Measurements from ENCODE around the gene RCL1. TPM values are rescaled to one million over a fixed set of nuclear protein-coding genes. Genes with fewer than 3 reads are reported as not detected.
A peak's percentile ranks its signal among the peaks of the same experiment; 100 is the strongest.

RCL1 gene
- polyA plus RNA-seq, 3 donors: 17.2 to 22.1 (median 17.9) TPM

DNA sequence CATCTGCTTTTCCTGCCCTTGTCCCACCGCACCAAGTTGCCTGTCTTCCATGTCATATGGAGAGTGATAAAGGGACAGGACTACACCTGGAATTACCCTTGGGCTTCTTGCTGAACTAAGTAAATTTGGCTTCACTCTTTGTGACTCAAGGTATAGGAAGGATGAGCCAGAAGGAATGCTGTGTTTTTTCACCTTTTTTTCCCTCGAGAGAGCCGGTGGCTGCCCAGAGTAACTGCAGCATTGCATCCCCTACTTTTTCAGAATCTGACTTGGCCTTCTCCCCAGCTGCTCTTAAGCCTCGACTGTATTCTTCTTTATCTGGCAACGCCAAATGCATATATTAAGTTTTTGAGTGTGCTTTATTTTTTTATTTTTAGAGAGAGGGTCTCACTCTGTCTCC, 38.4 kb downstream of the RCL1 start:
- DNase-seq (ENCODE audit: extremely low read depth in 1 of 11, low read depth in 9 of 11, low spot score in 4 of 11): no peak

DNA sequence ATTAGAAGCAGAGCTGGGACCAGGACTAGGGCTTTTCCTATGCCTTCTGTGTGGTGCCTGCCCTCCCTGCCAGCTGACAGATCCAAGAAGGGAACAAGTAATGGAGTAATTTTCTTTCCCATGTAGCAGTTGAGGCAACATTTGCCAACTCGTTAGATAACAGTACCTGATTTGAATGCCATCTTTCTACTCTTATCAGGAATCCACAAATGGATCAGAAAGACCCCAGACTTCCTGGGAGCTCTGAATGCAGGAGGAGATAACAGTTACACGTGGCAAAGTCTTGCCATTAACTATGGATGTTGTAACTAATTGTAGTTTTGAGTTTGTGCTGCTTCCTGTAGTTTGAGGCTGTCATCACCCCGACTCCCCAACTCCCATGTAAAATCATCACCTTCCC, 39.2 kb downstream of the RCL1 start:
- DNase-seq (ENCODE audit: extremely low read depth in 1 of 11, low read depth in 9 of 11, low spot score in 4 of 11): no peak

DNA sequence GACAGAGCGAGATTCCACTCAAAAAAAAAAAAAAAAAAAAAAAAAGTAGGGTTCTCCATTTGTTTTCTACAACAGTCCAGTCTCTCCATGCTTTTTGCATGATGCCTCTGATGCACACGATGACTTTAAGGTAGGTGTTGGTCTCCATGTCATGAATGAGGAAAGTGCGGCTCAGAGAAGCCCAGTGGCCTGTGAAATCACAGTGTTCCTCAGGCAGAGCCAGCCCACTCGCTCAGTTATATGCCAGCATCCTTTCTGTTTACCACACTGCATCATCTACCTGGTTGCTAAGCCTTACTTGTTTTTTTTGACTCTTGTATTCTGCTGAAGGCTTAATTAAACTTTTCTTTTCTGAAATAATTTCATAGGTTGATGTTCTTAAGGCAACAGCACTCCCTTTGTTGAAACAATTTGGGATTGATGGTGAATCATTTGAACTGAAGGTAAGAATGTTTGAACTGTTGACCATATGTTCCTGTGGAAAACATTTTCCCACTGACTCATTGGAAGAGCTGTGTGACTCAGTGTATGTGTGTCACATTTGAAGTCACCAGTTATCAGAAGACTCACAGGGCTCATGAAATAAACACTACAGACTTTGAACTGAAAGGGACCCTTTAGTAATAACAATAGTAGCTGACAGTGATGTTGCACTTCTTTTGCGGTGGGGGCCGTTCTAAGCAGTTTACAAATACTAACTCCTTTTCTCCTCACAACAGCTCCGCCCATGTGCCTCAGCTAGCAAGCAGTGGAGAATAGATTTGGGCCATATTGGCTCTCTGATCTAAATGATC, 40.2 kb downstream of the RCL1 start:
- no peak for DNase-seq (ENCODE audit: extremely low read depth in 1 of 11, low read depth in 9 of 11, low spot score in 4 of 11)

DNA sequence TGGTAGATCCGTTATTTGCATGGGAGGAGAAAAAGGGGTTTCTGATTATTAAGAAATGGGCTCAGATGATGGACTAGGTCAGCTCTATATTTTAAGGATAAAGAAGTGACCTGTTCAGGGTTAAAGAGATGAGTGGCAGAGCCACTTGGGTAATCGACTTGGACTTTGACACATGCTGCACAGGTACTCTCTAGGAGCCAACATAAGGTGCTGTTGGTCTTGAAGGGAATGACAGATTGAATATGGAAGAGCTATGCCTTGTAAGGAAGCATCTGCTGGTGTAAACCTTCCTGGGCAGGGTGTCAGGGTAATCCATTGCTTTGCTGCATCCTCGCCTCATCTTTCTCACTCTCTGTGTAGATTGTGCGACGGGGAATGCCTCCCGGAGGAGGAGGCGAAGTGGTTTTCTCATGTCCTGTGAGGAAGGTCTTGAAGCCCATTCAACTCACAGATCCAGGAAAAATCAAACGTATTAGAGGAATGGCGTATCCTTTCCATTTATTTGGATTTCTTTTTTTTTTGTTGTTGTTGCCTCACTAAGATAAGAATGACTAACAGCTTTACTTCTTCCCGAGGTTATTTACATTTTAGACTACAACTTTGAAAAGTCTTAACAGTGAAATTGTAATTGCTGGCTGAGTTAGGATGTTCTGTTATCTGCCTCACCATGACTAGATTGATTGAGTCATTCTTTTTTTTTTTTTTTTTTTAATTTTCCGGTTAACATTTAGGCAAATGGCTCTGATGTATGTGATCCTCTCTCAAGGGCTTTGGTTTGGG, 41.2 kb downstream of the RCL1 start:
- no peak for DNase-seq (ENCODE audit: extremely low read depth in 1 of 11, low read depth in 9 of 11, low spot score in 4 of 11)

DNA sequence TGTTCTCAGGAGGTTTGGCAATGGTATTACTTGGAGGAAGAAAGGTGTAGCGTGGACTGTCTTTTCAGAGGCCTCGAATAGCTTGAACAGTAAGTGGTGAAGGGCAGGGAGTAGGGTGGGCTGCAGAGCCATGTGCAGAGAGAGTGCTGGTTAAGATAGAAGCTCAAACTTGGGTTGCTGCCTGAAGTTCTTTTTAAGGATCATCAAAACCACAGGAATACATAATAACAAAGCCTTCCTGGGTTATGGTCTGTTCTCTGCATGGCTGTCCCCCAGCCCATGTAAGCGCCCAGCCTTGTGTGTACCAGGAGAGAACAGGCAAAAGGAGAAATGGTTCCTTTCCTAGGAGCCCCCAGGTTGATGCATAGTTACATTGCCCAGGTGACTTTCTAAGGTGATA, 43.9 kb downstream of the RCL1 start:
- DNase-seq (ENCODE audit: extremely low read depth in 1 of 11, low read depth in 9 of 11, low spot score in 4 of 11): no peak

DNA sequence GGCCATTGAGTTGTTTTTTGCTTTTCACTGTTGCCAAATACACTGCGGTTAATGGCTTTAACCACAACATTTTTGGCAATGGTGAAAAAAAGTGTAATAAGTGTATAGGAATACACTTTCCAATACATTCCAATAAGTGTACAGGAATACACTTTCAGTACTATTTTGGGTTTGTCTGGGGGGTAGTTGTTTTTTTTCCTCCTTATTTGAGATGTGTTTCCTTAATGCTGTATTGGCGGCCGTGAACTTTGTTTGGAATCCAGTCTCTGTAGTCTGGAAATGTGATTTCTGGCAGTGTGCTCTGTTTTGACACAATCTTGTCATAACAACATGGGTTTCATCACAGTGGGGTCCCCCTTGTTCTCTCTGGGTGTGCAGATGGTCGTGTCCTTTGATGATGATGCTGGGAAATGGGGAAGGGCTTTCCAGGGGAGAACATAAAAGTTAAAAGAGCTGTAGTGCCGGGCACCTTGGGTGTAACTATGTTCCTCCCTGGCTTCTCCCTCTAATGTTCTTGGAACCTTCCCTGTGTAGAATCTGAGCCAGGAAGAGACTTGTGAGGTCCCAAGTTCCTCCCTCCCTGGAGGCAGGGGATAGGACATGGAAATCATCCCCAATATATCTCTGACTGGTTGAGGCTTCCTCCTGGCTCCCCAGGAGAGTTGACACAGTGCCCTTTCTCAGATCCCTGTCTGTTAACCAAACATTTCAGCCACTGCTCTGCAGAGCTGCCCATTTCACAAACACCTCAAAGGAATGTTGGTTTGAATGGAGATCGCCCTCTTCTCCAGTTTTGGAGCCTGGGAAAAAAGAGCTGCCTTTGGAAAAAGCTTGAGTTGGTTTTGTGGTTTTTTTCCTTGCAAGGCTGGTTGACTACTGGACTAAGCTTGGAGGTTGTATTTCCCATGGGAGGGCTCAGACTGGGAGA, 44.8 kb downstream of the RCL1 start:
- DNase-seq (ENCODE audit: extremely low read depth in 1 of 11, low read depth in 9 of 11, low spot score in 4 of 11): no peak

DNA sequence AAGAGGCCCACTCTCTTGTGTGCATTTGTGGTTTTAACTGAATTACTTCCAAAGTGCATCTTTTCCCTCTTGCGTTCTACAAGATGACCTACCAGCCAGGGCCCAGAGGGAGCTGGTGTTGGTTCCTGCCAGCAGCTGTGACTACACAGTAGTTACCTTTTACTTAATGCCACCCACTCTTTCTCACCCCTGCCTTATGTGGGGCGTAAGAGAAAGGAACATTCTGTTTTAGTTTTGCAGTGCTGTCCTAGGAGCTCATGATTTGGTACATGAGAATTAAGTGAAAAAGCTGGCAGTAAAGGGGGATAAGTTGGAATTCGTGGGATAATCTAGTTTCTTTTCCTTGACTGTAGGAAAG, 45.4 kb downstream of the RCL1 start:
- no peak for DNase-seq (ENCODE audit: extremely low read depth in 1 of 11, low read depth in 9 of 11, low spot score in 4 of 11)

DNA sequence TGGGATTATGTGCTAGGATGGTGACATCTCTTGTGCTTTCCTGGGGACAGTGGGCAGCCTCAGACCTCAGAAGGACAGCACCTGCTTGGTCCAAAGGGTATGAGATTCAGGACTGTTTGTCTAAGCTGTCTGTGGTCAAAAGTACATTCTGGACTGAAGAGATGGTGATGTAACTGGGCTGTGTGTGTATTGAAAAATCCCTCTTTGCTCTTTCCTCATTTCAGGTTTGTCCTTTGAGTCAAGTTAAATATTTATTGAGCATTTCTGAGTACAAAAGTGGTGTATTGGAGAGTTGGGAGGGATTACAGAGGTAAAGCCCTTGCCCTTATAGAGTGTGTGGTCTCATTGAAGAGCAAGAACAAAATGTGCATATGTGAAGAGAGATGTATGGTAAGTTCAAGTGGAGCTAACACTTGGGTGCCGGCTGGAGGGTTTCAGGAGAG, 46.7 kb downstream of the RCL1 start:
- DNase-seq (ENCODE audit: extremely low read depth in 1 of 11, low read depth in 9 of 11, low spot score in 4 of 11): no peak

DNA sequence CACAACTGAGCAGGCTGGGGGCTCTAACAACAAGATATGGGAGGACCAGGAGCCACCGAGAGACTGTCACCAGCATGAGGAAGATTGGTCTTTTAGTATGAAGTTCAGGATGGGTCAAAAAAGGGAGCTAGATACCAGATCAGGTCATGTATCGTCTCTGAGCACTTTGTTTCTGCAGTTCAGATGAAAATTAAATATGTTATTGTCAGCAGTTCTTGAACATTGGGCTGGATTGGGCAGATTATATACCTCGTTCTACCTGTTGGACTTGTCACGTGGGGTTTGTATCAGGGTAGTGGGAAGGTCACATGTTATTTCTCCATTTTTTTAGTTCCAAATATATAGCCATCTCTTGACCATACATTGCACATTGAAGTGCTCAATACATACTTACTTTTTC, 47.3 kb downstream of the RCL1 start:
- no peak for DNase-seq (ENCODE audit: extremely low read depth in 1 of 11, low read depth in 9 of 11, low spot score in 4 of 11)

DNA sequence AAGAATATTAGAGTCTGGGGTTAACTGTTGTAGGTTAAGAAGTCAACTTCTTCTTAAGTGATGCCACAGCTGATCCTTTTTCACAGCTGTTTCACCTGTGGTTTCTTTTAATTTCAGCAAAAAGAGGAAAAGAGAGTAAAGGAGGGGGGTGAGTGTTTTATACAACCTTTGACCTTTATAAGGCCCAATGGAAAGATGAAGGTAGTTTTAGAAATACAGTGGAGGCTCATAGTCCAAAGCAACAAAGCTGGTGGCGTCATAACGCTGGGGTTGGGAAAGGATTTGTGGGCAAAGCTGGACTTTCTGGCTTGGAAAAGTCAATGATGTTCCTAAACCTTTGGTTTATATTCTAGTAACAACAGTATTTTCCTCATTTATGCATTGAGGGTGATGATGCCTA, 49.5 kb downstream of the RCL1 start:
- no peak for DNase-seq (ENCODE audit: extremely low read depth in 1 of 11, low read depth in 9 of 11, low spot score in 4 of 11)

DNA sequence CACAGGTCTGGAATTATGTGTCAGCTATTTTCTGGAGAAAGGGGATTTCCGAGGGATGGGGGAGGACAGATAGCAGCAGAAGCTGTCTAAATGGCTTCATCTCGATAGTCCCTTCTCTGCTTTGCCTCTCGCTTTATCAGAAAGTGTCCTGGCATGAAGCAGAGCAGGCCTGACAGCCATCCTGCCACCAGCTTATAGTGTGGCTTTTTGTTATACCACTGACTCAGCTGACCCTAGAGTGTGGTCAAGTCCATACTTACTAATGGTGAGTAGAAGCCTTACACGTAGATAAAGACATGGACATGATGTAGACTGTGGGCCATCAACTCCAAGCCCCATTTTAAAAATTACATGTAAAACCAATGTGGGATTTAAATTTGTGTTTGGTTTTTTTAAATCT, 50.0 kb downstream of the RCL1 start:
- no peak for DNase-seq (ENCODE audit: extremely low read depth in 1 of 11, low read depth in 9 of 11, low spot score in 4 of 11)

DNA sequence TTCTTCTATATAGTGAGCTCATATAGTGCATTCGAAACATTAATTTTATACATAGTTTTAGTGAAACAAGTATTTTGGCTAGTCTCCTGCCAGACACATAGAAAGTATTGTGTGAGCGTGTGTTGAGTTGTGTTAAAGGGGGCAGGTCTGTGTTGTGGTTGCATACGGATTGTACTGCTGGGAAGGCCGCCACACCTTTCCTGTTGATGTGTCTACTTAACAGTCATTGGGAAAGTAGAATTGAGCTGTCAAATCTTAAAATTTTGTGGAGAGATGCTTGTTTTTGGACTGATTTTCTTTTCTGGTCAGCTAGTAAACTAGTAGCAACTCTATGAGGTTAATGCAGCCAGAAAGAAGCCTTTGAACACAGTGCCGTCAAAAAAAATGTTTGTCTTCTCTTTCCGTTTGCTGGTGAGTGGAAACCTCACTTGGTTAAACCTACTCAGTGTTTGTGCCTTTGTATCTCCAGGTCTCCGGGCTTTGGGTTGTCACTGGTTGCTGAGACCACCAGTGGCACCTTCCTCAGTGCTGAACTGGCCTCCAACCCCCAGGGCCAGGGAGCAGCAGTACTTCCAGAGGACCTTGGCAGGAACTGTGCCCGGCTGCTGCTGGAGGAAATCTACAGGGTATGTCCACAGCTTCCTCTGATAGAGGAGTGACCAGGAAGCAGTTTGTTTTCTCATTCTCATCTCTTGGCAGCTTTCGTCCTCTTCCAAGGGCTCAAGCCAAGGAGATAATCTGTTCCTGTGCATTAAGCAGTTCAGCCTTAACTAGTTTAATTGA, 51.5 kb downstream of the RCL1 start:
- DNase-seq (ENCODE audit: extremely low read depth in 1 of 11, low read depth in 9 of 11, low spot score in 4 of 11): no peak

DNA sequence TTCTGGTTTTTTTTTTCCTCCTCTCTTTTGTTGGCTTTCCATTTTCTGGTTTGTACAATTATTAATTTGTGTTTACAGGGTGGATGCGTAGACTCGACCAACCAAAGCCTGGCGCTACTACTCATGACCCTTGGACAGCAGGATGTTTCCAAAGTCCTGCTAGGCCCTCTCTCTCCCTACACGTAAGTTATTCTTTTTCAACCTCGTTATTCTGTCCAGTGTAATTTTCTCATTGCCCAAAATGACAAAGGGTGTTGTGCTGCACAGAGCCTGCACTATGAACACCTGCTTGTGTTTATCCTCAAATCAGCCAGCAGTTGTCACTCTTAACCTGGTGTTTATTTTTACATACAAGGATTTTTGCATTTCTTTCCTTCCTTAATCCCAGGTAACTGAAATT, 56.6 kb downstream of the RCL1 start:
- DNase-seq (ENCODE audit: extremely low read depth in 1 of 11, low read depth in 9 of 11, low spot score in 4 of 11): peak in 3 of 11 donors; percentile 4 to 17 (median 4)

DNA sequence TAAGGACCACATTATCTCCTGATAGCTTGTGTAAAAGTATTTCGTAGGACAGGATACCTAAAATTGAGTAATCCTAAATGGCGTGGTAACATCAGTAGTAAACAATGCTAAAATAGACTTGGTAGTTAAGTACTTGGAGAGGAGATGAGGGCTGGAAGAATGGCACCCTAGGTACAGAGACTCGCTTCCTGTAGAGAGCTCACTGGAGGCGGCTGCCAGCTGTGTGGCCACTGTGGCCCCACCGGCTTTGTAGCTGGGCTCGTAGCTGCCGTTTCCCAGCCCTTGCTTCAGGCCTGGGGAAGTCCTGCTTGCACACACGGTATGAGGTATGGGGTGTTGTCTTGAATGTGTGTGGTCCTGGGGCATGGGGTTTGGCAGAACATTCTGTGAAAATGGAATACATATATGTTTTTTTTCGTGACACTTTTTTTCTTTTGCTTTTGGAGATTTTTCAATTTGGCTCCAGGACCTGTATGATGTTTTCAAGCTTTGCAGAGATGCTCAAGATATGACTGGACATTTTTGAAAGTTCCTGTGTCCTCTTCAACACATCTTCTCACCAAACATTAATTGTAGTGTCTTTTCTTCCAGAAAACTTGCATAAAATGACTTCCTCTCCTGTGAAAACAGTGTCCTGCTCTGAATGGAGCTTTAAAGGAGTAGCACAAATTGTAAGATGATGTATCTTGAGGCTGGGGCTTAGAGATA, 58.0 kb downstream of the RCL1 start:
- DNase-seq (ENCODE audit: extremely low read depth in 1 of 11, low read depth in 9 of 11, low spot score in 4 of 11): no peak

DNA sequence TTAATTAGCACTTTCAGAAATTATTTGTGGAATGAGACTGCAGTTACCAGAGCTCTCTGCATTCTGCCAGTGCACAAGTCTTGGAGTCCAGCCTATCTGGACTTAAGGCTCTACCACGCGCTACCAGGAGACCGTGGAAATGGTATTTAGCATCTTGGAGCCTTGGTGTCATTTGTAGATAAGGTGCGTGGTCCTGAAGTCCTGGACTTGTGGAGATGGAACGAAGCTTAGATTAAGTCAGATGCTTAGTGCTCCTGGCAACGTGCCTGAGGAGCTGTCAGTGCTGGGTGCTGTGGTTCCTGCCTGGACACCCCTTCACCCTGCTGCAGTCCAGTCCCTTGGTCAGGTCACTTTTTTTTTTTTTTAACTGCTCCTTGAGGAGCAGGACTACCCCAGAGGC, 59.7 kb downstream of the RCL1 start:
- no peak for DNase-seq (ENCODE audit: extremely low read depth in 1 of 11, low read depth in 9 of 11, low spot score in 4 of 11)

DNA sequence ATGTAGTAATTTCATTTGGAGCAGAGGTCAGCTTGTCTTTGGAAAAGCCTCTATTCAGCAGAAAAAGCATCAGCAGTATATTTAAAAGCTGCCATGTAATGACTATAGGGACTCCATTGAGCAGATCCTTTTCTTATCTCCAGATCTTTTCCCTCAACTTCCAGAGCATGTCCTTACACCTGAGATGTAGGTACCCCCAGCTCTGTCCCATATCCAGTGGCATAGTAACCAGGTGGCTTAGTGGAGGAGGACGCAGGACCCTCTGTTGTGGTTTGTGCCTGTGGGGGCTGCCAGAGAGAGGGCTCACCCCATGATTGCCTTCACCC, 61.5 kb downstream of the RCL1 start:
- no peak for DNase-seq (ENCODE audit: extremely low read depth in 1 of 11, low read depth in 9 of 11, low spot score in 4 of 11)

DNA sequence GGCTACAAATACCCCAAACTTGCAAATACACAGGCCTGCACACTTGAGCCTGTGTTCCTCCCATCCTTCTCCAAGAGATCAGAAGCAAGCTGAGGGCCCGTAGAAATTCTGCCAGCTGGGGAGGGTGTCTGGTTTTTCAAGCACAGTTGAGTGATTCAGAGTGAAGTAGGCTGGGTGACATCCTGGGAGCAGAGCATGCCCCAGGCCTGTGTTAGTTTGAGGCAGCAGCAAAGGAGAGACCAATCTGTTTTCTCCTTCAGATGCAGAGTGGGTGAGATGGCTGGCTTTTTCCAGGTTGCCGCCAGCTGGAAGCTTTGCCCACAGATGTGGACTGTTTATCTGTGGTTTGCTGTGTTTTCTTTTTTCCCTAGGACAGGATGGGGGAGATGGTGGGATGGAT, 63.1 kb downstream of the RCL1 start:
- no peak for DNase-seq (ENCODE audit: extremely low read depth in 1 of 11, low read depth in 9 of 11, low spot score in 4 of 11)

DNA sequence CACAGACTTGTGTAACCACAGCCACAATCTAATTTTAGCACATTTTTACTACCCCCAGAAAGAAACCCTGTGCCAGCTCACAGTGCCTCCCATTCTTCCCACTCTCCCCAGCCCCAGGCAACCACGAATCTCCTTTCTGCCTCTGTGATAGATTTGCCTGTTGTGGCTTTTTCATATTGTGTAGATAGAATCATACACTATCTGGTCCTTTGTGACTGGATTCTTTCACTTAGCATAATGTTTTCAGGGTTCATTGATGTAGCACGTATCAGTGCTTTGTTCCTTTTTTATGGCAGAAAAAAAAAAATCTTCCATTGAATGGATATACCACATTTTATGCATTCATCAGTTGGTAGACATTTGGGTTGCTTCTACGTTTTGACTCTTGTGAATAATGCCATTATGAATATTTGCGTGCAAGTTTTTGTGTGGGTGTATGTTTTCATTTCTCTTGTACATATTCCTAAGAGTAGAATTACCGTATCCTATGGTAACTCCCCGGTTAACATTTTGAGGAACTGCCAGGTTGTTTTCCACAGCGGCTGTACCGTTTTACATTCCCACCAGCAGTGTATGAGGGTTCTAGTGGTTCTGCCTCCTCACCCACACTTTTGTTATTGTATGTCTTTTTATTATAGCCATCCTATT, 64.5 kb downstream of the RCL1 start:
- DNase-seq (ENCODE audit: extremely low read depth in 1 of 11, low read depth in 9 of 11, low spot score in 4 of 11): no peak

All from renal cortex interstitium (tissue), 11 donors.